ENCODE results near the gene PLIN4.
"Not testable (repeated sequence)": the region's sequence is repeated elsewhere in the genome, so short reads cannot be mapped to it uniquely, and the experiment has no call there.

PLIN4 gene

DNA sequence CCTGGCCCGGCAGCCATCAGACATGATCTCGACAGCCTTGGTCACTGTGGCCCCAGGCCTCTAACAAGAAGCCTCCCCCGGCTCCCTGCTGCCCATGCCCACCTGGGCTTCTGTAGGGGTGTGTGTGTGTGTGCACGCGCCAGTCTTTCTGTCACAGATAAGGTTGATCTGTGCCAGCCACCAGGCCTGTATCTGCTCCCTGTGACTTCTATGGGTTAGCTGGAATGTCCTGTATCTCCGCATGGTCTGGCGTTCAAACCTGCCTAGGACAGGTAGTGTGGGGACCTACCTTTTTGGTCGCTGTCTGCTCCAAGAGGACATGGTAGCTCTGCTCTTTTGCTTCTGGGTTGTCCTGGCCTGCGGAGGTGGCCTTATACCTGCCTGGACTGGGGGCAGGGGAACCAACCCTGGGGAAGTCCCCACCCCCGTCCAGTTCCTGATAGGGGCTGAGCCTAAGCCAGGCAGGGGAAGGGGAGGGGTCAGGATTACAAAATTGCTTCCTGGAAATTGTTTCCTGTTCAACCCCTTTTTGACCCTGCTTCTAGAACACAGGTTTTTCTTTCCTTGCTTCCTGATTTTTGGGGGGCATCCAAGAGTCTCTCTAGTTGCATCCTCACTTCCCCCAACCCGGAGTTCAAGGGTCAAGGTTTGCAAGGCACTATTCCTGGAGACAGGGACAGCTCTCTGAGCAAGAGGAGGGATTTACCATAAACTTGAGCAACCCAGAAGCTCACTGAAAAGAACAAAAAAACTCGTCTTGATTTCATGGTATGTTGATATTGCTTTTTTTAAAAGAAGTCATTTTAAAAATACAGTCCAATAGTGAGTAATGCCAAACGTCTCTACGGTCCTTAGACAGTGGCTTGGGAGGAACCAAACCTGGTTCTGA, 21.7 kb upstream of the PLIN4 start, which contains the start of gene LRG1:
Gene LRG1 (minus strand): TSS at position 344 of the 889 bp plus-strand sequence. CDS start 23 bp downstream, at position 321.
- H3K4me3 ChIP-seq (ENCODE audit: low read length): no peak within 1 kb of the TSS
- no peak for TF ChIP-seq ZNF274 (IDR thresholded peaks at IDR 0.05; ENCODE audit: low read depth, low read length)

GRCh38 chr19:4539169-4539692, 20.9 kb upstream of the PLIN4 start:
- H3K4me3 ChIP-seq (ENCODE audit: low read length): no peak overlapping the region
- TF ChIP-seq ZNF274 (IDR thresholded peaks at IDR 0.05; ENCODE audit: low read depth, low read length): no peak

- no peak overlapping the region for H3K4me3 ChIP-seq (ENCODE audit: low read length)
- no peak for TF ChIP-seq ZNF274 (IDR thresholded peaks at IDR 0.05; ENCODE audit: low read depth, low read length)
Observed at GRCh38 chr19:4538601-4538954, 20.3 kb upstream of the PLIN4 start.

DNA sequence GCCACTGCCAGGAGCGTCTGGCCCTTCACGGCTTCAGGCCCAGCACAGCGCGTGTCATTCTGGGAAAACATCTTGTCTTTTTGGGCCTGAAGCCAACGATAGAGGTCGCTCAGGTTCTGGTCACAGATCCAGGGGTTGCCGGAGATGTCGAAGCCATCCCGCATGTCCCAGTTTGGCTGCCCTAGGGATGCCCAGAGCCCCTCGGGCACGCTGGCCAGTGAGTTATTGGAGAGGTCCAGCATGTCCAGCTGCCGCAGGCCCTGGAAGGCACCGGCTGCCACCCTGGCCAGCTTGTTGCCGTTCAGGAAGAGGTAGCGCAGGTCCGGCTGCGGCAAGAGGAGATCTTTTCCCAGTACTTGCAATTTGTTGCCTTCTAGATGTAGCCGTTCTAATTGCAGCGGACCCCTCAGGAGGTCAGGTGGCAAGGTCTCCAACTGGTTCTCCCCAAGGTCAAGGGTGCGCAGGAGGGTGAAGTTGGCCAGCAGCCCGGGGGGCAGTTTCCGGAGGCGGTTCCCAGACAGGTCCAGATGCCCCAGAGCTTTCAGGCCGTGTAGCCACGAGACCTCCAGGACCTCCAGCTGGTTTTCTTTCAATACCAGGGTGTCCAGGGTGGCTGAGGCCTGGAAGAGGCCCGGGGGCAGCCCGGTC, 19.8 kb upstream of the PLIN4 start:
- no peak for TF ChIP-seq ZNF274 (IDR thresholded peaks at IDR 0.05; ENCODE audit: low read depth, low read length)
- H3K4me3 ChIP-seq (ENCODE audit: low read length): no peak overlapping the region

GRCh38 chr19:4536798-4537197, 18.5 kb upstream of the PLIN4 start:
- no peak for TF ChIP-seq ZNF274 (IDR thresholded peaks at IDR 0.05; ENCODE audit: low read depth, low read length)
- no peak overlapping the region for H3K4me3 ChIP-seq (ENCODE audit: low read length)

- no peak for TF ChIP-seq ZNF274 (IDR thresholded peaks at IDR 0.05; ENCODE audit: low read depth, low read length)
- no peak within 1 kb of the TSS for H3K4me3 ChIP-seq (ENCODE audit: low read length)
Observed at GRCh38 chr19:4534836-4535658, 16.8 kb upstream of the PLIN4 start, which contains the start of gene PLIN5. Gene PLIN5 (minus strand): TSS chr19:4535224. CDS start chr19:4534074, 1,150 bp downstream.

DNA sequence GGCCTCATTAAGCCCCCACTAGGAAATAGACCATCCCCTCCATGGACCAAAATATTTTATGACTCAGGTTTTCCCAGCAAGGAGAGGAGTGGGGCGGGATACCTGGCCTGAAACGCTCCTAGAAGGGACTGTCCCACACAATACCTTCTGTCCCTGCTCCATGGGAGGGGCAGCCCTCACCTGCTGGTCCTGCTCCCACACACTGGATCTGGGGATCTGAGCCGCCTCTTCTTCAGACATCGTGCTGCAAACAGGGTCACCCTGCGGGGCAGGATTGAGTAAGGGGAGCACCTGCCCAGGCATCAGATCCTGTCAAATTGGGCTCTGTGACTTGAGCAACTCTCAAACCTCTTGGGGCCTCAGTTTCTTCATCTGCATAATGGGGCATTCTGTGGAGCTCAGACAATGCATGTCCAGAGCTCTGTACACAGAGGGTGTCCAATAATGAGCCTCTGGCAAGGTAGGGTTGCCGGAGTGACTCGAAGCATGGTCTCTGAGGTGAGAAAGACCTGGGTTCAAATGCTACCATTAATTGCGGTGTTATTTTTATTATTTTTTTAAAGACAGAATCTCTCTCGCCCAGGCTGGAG, 15.6 kb upstream of the PLIN4 start:
- H3K4me3 ChIP-seq (ENCODE audit: low read length): no peak overlapping the region
- TF ChIP-seq ZNF274 (IDR thresholded peaks at IDR 0.05; ENCODE audit: low read depth, low read length): no peak

GRCh38 chr19:4533334-4533733, 15.0 kb upstream of the PLIN4 start:
- no peak overlapping the region for H3K4me3 ChIP-seq (ENCODE audit: low read length)
- no peak for TF ChIP-seq ZNF274 (IDR thresholded peaks at IDR 0.05; ENCODE audit: low read depth, low read length)

GRCh38 chr19:4531562-4532165, 13.4 kb upstream of the PLIN4 start:
- no peak for TF ChIP-seq ZNF274 (IDR thresholded peaks at IDR 0.05; ENCODE audit: low read depth, low read length)
- H3K4me3 ChIP-seq (ENCODE audit: low read length): no peak overlapping the region

DNA sequence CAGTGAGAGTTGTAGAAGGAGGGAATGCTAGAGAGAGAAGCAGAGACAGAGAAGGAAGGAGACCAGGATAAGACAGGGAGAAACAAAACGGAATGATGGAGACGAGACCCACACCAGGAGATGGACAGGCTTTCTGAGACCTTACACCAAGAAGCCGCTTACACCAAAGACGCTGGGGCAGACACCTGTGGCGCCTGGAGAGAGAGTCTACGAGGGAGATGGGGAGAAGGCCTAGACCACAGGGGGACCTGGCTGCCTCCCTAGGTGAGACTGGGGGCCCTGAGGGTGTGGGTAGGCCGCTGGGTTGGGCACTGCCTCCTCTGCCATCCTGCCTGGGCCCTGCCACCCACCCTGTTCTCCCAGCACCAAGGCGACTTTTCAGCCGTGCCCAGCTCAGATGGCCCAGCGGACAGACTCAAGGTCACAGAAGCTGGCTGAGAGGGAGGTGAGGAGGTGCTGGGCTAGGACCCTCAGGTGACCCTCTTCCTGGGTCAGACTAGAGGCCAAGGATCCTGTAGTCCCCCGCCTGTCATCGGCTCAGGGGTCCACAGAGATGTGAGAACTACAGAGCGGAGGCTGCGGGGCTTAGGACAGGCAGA, 11.7 kb upstream of the PLIN4 start:
- no peak overlapping the region for H3K4me3 ChIP-seq (ENCODE audit: low read length)
- no peak for TF ChIP-seq ZNF274 (IDR thresholded peaks at IDR 0.05; ENCODE audit: low read depth, low read length)

GRCh38 chr19:4528843-4529242, 10.6 kb upstream of the PLIN4 start:
- H3K4me3 ChIP-seq (ENCODE audit: low read length): no peak overlapping the region
- no peak for TF ChIP-seq ZNF274 (IDR thresholded peaks at IDR 0.05; ENCODE audit: low read depth, low read length)

DNA sequence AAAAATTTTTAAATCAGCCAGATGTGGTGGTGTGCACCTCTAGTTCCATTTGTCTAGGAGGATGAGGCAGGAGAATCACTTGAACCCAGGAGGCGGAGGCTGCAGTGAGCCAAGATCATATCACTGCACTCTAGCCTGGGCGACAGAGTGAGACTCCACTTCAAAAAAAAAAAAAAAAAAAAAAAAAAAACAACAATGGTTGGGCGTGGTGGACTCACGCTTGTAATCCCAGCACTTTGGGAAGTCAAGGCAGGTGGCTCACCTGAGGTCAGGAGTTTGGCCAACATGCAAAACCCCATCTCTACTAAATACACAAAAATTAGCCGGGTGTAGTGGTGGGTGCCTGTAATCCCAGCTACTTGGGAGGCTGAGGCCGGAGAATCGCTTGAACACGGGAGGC, 9.1 kb upstream of the PLIN4 start:
- H3K4me3 ChIP-seq (ENCODE audit: low read length): not testable (repeated sequence)

GRCh38 chr19:4525563-4526002, 7.3 kb upstream of the PLIN4 start:
- H3K4me3 ChIP-seq (ENCODE audit: low read length): no peak overlapping the region
- no peak for TF ChIP-seq ZNF274 (IDR thresholded peaks at IDR 0.05; ENCODE audit: low read depth, low read length)

Data from GM08714 (cell line).